Spleen (tissue), 11 donors: ENCODE measurements around the gene DAPK1. TPM values are rescaled to one million over a fixed set of nuclear protein-coding genes. Genes with fewer than 3 reads are reported as not detected.

Experiments used
- DNase-seq: peaks from one replicate; pipeline ENCODE4 v3.0.0-alpha.2; 2020
- H3K27ac ChIP-seq, 8 donors: fragments of 200-600 bp; sonication (generic) in 7 of 8; 1 replicate in 4 of 8; 2 replicates in 4 of 8; pipeline versions ENCODE4 v1.5.0 to v1.8.0; 2016 to 2021; ENCODE audit warnings: inconsistent platforms in 4 of 8, mild to moderate bottlenecking in 4 of 8, moderate library complexity in 1 of 8
- H3K27me3 ChIP-seq, 7 donors: fragments of 200-600 bp; sonication (generic) in 6 of 7; replicated peaks in 1 of 7; 1 replicate in 4 of 7; 2 replicates in 3 of 7; pipeline versions ENCODE4 v1.5.0 to v1.8.0; 2016 to 2021; ENCODE audit warnings: inconsistent platforms in 3 of 7, mild to moderate bottlenecking in 1 of 7
- H3K36me3 ChIP-seq, 6 donors: fragments of 200-600 bp; sonication (generic) in 5 of 6; 1 replicate in 4 of 6; 2 replicates in 2 of 6; pipeline versions ENCODE4 v1.5.0 to v1.8.0; 2016 to 2021; ENCODE audit warnings: inconsistent platforms in 2 of 6
- H3K4me1 ChIP-seq, 6 donors: fragments of 200-600 bp; sonication (generic) in 5 of 6; 1 replicate in 3 of 6; 2 replicates in 3 of 6; pipeline versions ENCODE4 v1.5.0 to v1.8.0; 2016 to 2021; ENCODE audit warnings: inconsistent platforms in 3 of 6
- H3K4me3 ChIP-seq, 8 donors: fragments of 200-600 bp; sonication (generic) in 7 of 8; 1 replicate in 4 of 8; 2 replicates in 4 of 8; pipeline versions ENCODE4 v1.5.0 to v1.8.0; 2016 to 2021; ENCODE audit warnings: inconsistent platforms in 4 of 8, mild to moderate bottlenecking in 4 of 8, moderate library complexity in 2 of 8
- H3K9me3 ChIP-seq, 8 donors: fragments of 200-600 bp; sonication (generic) in 7 of 8; 1 replicate in 4 of 8; 2 replicates in 4 of 8; pipeline versions ENCODE4 v1.5.0 to v1.8.0; 2016 to 2021; ENCODE audit warnings: inconsistent platforms in 4 of 8
- CTCF ChIP-seq, 11 experiments: fragments of 200-600 bp in 7 of 11; fragments of 450-650 bp in 4 of 11; sonication (generic) in 4 of 11; IDR thresholded peaks in 8 of 11; conservative IDR thresholded peaks in 3 of 11; 1 replicate in 7 of 11; 2 replicates in 4 of 11; pipeline versions ENCODE4 v1.4.0 to v1.8.0; 2016 to 2021; ENCODE audit warnings: antibody characterized with exemption in 11 of 11, inconsistent platforms in 4 of 11, mild to moderate bottlenecking in 1 of 11
- POLR2A ChIP-seq, 3 donors: fragments of 450-650 bp; IDR thresholded peaks; one replicate each; pipeline ENCODE4 v1.5.1; 2017; ENCODE audit warnings: antibody characterized with exemption in 3 of 3, mild to moderate bottlenecking in 1 of 3
- POLR2AphosphoS5 ChIP-seq, 3 donors: sonication (generic); formaldehyde crosslinking; IDR thresholded peaks; one replicate each; pipeline ENCODE4 v1.5.1; 2017; ENCODE audit warnings: antibody characterized with exemption in 3 of 3
- WGBS, 5 donors: extraction: QIAGEN DNeasy Blood & Tissue Kit in 3 of 5; methylation state at CpG; one replicate each; pipeline versions ENCODE4 v1.1.5 to v1.1.7; 2013 to 2018; 5-methylcytosine and 5-hydroxymethylcytosine counted together
- intact Hi-C: fragments of 100-400 bp; cut with DNase I; formaldehyde crosslinking; loops from one replicate; pipeline ENCODE4 v1.15.0; 2023; ENCODE audit warnings: low total_unique reads
- polyA plus RNA-seq, 3 donors: library from polyadenylated mRNA; stranded (reverse); fragments of 200-250 nt; gene quantifications; one replicate each; pipeline ENCODE4 v1.2.1, GENCODE V29; 2013
- total RNA-seq, 7 donors: library from RNA; depleted of rRNA in 3 of 7; stranded (reverse); fragments of >200 nt in 3 of 7; fragmentation: NEBNext Ultra II Directional in 4 of 7; extraction: Animal tissue kit (Norgen Biotek cat#: 25700) in 4 of 7; gene quantifications; one replicate each; pipeline versions ENCODE4 v1.1.0 to v1.2.1, GENCODE V29; 2016 to 2021
- donor health status: healthy with polysubstance abuse.
- donor health status: DM: no; HTN: no; CAD: no; lungs with moderate emphysema.
- donor health status: DM: no; HTN: no; CAD: no.
- donor health status: Bipolar disorder and iron deficiency.
- donor health status: healthy.
- donor health status: DM: no; HTN: no; CAD: no.
- donor health status: DM: yes; HTN: yes; CAD: no.

The DAPK1 gene
- total and polyA plus RNA-seq, 10 donors: 6.4 to 126 (median 102) TPM

- intact Hi-C loops: no loop called here
- no peaks in the 10 kb centered on the region for H3K36me3 ChIP-seq
- no peaks in the 10 kb centered on the region for H3K9me3 ChIP-seq
- H3K27ac ChIP-seq: no peak overlapping the region
- peaks cover 0 to 13% (median 0%) of the 10 kb centered on the region in 7 donors for H3K27me3 ChIP-seq
- H3K4me3 ChIP-seq: no peak overlapping the region
- H3K4me1 ChIP-seq: peaks cover 0 to 4% (median under 1%) of the 10 kb centered on the region in 6 donors
- TF ChIP-seq POLR2A (IDR thresholded peaks at IDR 0.05): no peak
- TF ChIP-seq CTCF (IDR thresholded peaks at IDR 0.05 in 8 of 11, conservative IDR thresholded peaks at IDR 0.05 in 3 of 11): no peak
- no peak for TF ChIP-seq POLR2AphosphoS5 (IDR thresholded peaks at IDR 0.05)
- WGBS, 5 donors: 81 to 99% (median 89%) methylated on average over 2 of the region's 2 CpGs
- DNase-seq: no peak
Measured at GRCh38 chr9:87720173-87720572, 222.5 kb downstream of the DAPK1 start.

- Histone ChIP-seq H3K27ac (peak overlapping the region in 4 of 8 donors; percentile 38 to 69 (median 64)), H3K4me1 (peaks cover 0 to 28% (median 12%) of the 10 kb centered on the region in 6 donors)
- no peak for DNase-seq
Measured at GRCh38 chr9:87722393-87723088, 224.9 kb downstream of the DAPK1 start.

GRCh38 chr9:87725356-87725899 is 227.8 kb downstream of the DAPK1 start:
- peaks cover 0 to 24% (median 6%) of the 10 kb centered on the region in 6 donors for H3K36me3 ChIP-seq
- TF ChIP-seq POLR2AphosphoS5 (IDR thresholded peaks at IDR 0.05) (no peak), POLR2A (IDR thresholded peaks at IDR 0.05) (no peak), CTCF (IDR thresholded peaks at IDR 0.05 in 8 of 11, conservative IDR thresholded peaks at IDR 0.05 in 3 of 11) (no peak)
- peak overlapping the region; percentile 82 to 93 (median 88) for H3K27ac ChIP-seq
- peaks cover 0 to 44% (median 12%) of the 10 kb centered on the region in 6 donors for H3K4me1 ChIP-seq
- 5 to 15% (median 8%) methylated on average over 25 of the region's 25 CpGs for WGBS, 5 donors
- intact Hi-C loops: no loop called here
- H3K27me3 ChIP-seq: peaks cover 0 to 39% (median 9%) of the 10 kb centered on the region in 7 donors
- DNase-seq: no peak
- H3K4me3 ChIP-seq: peak overlapping the region; percentile 39 to 75 (median 47)
- H3K9me3 ChIP-seq: no peaks in the 10 kb centered on the region

More at GRCh38 chr9:87722393-87723088, 224.9 kb downstream of the DAPK1 start:
- WGBS, 5 donors: 71 to 78% (median 75%) methylated on average over 5 of the region's 5 CpGs
- intact Hi-C loops: no loop called here
- Histone ChIP-seq H3K9me3 (no peaks in the 10 kb centered on the region), H3K4me3 (no peak overlapping the region), H3K36me3 (no peaks in the 10 kb centered on the region), H3K27me3 (peaks cover 0 to 35% (median 9%) of the 10 kb centered on the region in 7 donors)
- TF ChIP-seq POLR2AphosphoS5 (IDR thresholded peaks at IDR 0.05): peak in 1 of 3 donors; percentile 61
- TF ChIP-seq POLR2A (IDR thresholded peaks at IDR 0.05): no peak

- H3K4me1 ChIP-seq: peaks cover 0 to 44% (median 12%) of the 10 kb centered on the region in 6 donors
- DNase-seq: peak; percentile 89
- TF ChIP-seq POLR2A (IDR thresholded peaks at IDR 0.05) (peak in 2 of 3 donors; percentile 41 to 65), POLR2AphosphoS5 (IDR thresholded peaks at IDR 0.05) (peak; percentile 91 to 96 (median 94)), CTCF (IDR thresholded peaks at IDR 0.05 in 8 of 11, conservative IDR thresholded peaks at IDR 0.05 in 3 of 11) (peak in 2 of 11 experiments; percentile 17 to 36)
- peak within 1 kb of the TSS; percentile 82 to 93 (median 88) for H3K27ac ChIP-seq
- H3K9me3 ChIP-seq: no peaks in the 10 kb centered on the region
- 1 to 3% (median 3%) methylated on average over 13 to 67 of the region's 67 CpGs for WGBS, 5 donors
- peaks cover 0 to 31% (median 8%) of the 10 kb centered on the region in 6 donors for H3K36me3 ChIP-seq
- peaks cover 0 to 39% (median 9%) of the 10 kb centered on the region in 7 donors for H3K27me3 ChIP-seq
- intact Hi-C loops: no loop called here
- H3K4me3 ChIP-seq: peak within 1 kb of the TSS; percentile 39 to 75 (median 47)
Measured at GRCh38 chr9:87725900-87726709, 228.4 kb downstream of the DAPK1 start, which contains the start of gene CTSL. TSS of gene CTSL (plus strand) at chr9:87726119. CDS start at chr9:87727604, 1,485 bp downstream.
